ENCODE measurements around the gene TMEM161A.
"Not testable (repeated sequence)": the region's sequence is repeated elsewhere in the genome, so short reads cannot be mapped to it uniquely, and the experiment has no call there.

TMEM161A gene

DNA sequence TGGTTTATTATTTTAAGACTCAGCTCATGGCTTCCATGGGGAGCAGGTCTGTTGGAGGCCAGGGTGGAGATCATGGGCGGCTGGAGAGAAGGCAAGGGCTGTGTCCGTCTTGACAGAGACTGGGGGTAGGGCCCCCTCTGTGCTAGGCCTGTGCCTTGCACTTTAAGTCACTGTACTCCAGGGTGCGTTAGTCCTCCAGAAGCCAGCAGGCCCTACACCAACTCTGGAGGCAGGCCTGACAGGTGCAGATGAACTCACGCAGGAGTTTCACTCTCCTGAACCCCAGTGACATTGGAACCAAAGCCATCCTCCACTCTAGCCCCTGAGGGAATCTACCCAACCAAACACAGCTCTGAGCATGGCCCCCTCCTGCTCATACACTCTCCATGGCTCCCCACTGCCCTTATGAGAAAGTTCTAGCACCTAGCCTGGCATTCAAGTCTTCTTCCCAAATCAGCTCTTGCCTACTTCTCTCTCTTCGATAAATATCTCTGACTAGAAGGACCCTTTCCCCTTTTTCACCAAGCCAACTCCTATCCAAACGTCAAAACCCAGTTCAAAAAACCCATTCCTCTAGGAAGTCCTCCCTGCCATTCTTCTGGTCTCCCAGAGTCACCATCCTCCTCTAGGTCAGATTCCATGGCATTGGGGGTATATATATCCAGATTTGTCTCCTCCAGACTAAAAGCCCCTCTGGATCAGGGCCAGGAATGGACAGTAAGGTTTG lies 16.7 kb upstream of the TMEM161A start:
- DNase-seq, result no peak

- DNase-seq, result no peak
Observed at GRCh38 chr19:19152668-19153384, 14.5 kb upstream of the TMEM161A start.

DNA sequence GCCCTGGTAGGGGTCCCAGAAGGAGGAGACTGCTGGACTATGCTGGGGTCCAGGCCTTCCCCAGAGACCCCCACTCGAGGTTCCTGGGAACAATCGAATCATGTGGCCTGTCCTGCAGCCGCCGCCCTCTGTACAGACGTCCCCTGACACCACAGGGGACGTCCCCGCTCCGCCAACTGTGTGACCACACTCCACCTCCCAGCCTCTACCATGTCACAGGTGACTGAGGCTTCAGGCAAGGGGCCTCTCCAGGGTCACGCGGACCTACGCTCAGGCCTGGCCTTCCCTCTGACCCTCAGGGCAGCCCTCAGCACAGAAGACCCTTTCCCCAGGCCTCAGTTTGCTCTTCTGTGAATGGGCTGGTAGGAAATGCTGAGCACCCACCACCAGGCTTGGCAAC lies 13.1 kb upstream of the TMEM161A start:
- no peak for DNase-seq

DNA sequence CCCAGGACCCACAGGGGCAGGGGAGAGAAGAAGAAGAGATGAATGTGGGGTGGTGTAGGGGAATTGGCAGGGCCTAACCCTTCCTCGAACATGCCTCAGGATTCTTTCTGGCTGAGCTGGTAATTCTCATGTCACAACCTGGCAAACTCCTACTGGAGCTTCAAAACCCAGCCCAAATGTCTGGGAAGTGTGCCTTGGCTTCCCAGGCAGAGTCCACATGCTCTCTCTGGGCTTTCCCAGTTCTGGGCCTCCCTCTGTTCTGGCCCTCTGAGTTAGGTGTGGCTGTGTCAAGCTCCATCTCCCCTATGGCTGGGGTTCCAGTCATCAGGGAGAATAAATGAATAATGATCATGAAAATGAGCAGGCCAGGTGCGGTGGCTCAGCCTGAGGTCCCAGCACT lies 11.2 kb upstream of the TMEM161A start:
- no peak for DNase-seq

- DNase-seq, result not testable (repeated sequence)
Observed at GRCh38 chr19:19148504-19148903, 10.2 kb upstream of the TMEM161A start.

GRCh38 chr19:19147344-19147743 lies 9.1 kb upstream of the TMEM161A start:
- DNase-seq, result no peak

- no peak for DNase-seq
Observed at GRCh38 chr19:19146865-19147264, 8.6 kb upstream of the TMEM161A start.

GRCh38 chr19:19145684-19146608 lies 7.7 kb upstream of the TMEM161A start:
- peak; percentile 21 to 26 for DNase-seq

DNA sequence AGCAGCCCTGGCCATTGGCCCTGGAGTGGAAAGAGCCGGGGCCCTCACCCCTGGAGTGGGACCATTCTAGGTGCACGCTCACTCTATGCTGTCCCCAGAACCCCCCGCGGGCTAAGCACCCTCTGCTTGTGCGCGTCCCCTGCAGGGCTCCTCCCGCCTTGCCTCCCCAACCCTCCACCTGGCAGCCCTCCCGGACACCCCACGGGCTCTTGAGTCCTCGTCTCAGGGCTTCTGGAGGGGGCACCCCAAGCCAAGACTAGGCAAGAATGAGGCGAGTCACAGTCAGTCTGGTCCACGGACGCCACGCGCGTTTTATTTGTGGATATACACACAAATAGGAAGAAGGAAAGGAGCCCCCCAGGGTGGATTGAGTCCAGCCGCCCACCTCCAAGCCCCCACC lies 7.0 kb upstream of the TMEM161A start:
- DNase-seq, result no peak

DNA sequence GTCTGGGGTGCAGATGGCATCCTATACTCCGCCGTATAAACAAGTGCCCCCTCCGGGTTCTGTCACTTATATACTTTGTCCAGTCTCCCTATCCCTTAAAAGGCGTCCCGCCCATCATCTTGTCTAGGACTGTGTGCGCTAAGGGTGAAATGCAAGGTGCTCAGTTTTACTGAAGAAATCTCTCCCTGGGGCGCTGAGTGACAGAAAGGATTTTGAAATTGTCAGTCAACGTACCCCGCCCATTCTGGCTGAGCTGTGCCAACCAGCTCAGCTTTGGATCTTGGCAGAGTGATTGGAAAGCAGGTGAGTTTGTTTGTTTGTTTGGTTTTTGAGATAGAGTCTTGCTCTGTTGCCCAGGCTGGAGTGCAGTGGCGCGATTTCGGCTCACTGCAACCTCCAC lies 4.1 kb upstream of the TMEM161A start:
- no peak for DNase-seq

- DNase-seq, result no peak
Observed at GRCh38 chr19:19140476-19140875, 2.2 kb upstream of the TMEM161A start.

GRCh38 chr19:19139876-19140229 lies 1.6 kb upstream of the TMEM161A start:
- no peak for DNase-seq

DNA sequence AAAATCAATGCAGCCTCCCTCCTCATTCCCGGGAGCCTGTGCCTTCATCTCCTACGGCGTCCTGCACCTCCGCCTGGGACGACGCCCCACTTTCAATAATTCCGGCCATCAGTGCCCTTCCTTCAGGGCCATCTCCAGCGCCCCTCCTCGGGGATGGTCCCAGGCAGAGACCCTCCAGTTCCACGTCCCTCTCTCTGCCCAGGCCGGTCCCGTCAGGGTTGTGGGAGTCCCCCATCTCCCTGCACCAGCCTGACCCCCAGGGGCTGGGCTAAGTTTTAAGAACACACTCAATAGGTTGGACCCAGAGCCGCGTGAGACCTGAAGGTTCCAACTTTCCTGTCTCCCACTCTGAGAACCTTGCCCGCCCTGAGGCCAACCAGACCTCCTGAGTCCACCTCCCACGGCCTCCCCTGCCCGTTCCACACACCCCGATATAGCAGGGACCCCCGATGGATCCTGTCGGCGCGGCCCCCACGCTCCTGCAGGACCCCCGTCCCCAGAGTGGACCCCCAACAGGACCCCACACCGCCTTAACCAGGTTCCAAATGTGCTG lies 646 bp downstream of the TMEM161A start:
- no peak for DNase-seq

DNA sequence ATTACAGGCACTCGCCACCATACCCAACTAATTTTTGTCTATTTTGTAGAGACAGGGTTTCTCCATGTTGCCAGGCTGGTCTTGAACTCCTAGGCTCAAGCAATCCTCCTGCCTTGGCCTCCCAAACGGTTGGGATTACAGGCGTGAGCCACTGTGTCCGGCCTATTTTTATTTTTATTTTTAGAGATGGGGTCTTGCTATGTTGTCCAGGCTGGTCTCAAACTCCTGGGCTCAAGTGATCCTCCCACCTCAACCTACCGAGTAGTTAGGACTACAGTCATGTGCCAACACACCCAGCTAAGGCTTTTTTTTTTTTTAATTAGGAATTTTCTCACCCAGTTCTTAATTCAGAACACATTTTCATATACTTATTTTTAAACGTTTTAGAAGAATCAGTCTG lies 2.6 kb downstream of the TMEM161A start:
- DNase-seq, result not testable (repeated sequence)

GRCh38 chr19:19134687-19135158 lies 3.6 kb downstream of the TMEM161A start:
- no peak for DNase-seq

- no peak for DNase-seq
Observed at GRCh38 chr19:19133985-19134384, 4.3 kb downstream of the TMEM161A start.

DNA sequence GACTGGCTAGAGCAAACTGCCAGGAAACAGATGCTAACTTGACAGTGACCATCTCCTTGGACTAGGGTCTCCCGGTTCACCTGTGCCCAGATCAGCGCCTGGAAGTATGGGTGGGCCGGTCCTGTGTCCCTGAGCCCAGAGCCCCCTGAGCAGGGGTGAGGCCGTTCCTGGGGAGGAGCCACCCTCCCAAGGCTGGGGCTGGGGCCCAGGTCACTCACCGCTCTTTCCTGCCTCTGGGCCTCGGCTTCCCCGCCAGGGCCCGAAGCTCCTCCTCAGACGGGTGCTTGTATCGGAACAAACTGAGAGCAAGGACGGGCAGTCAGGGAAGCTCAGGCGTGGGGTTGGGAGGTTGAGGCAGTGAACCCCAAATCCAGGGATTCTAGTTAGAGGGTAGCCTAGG lies 5.4 kb downstream of the TMEM161A start:
- DNase-seq, result no peak

DNA sequence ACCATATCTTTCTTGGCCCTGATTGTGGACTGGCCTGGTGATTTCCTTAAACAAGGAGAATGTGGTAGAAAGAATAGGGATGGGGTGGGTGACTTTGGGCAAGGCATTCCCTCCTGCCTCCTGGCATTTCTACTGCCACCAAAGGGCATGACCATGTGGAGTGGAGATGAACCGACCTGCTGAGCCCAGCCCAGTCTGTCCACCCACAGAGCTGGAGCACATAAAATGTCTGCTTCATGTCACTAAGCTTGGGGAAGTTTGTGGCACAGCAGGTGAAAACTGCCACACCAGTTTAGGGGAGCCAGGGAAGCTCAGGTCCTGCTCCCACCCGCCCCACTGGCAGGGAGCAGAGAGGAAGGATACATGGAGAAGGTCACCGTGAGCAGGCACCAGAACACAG lies 6.3 kb downstream of the TMEM161A start:
- no peak for DNase-seq

DNA sequence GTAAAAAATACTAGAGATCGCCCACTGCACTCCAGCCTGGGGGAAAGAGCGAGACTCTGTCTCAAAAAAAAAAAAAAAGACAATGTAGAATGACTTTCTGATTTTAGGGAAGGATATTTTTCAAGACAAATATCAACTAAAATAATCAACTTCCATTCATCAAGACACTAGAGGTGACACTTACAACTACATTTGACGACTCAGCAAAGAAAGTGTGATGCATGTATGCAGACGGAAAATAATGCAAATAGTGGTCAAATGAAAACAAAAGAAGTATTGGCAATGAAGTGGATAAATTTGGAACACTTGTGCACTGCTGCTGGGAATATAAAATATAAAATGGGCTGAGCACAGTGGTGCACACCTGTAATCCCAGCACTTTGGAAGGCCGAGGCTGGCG lies 12.2 kb downstream of the TMEM161A start:
- no peak for DNase-seq

- no peak for DNase-seq
Observed at GRCh38 chr19:19123386-19123785, 14.9 kb downstream of the TMEM161A start.

GRCh38 chr19:19122902-19123301 lies 15.4 kb downstream of the TMEM161A start:
- no peak for DNase-seq

GRCh38 chr19:19121371-19121770 lies 16.9 kb downstream of the TMEM161A start:
- no peak for DNase-seq
